OCI-LY1 (cell line): ENCODE measurements around the gene HMGN4.

Source experiments
- EZH2 ChIP-seq: fragments of 200-600 bp; sonication (generic), shearing (Covaris generic); IDR thresholded peaks from 2 replicates; pipeline ENCODE4 v1.8.0; 2017; ENCODE audit warnings: borderline replicate concordance, mixed run types, mild to moderate bottlenecking, antibody characterized with exemption, low read length, moderate library complexity, mixed read lengths
- TF ChIP-seq, protein P1 (sequence below): fragments of 200-600 bp; sonication (generic), shearing (Covaris generic); IDR thresholded peaks from 2 replicates; pipeline ENCODE4 v1.5.1; 2017; ENCODE audit warnings: mild to moderate bottlenecking, antibody characterized with exemption, low read length, moderate library complexity, mixed read lengths

- TF ChIP-seq, protein P1, sequence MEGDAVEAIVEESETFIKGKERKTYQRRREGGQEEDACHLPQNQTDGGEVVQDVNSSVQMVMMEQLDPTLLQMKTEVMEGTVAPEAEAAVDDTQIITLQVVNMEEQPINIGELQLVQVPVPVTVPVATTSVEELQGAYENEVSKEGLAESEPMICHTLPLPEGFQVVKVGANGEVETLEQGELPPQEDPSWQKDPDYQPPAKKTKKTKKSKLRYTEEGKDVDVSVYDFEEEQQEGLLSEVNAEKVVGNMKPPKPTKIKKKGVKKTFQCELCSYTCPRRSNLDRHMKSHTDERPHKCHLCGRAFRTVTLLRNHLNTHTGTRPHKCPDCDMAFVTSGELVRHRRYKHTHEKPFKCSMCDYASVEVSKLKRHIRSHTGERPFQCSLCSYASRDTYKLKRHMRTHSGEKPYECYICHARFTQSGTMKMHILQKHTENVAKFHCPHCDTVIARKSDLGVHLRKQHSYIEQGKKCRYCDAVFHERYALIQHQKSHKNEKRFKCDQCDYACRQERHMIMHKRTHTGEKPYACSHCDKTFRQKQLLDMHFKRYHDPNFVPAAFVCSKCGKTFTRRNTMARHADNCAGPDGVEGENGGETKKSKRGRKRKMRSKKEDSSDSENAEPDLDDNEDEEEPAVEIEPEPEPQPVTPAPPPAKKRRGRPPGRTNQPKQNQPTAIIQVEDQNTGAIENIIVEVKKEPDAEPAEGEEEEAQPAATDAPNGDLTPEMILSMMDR, result no peak
- TF ChIP-seq EZH2, result no peak
Observed at GRCh38 chr6:26553635-26554446, 15.7 kb downstream of the HMGN4 start.
